Liver (tissue), 3 donors: ENCODE results near the gene PPP1R16B.

Experiments used
- FOXA1 ChIP-seq: IDR thresholded peaks from 2 replicates; pipeline ENCODE4 v1.6.1; 2016; ENCODE audit warnings: antibody characterized with exemption
- JUND ChIP-seq, 2 donors: IDR thresholded peaks; 2 replicates each; pipeline ENCODE4 v1.6.1; 2016; ENCODE audit warnings: antibody characterized with exemption in 2 of 2
- MAX ChIP-seq: IDR thresholded peaks from 2 replicates; pipeline ENCODE4 v1.6.1; 2016; ENCODE audit warnings: antibody characterized with exemption
- RAD21 ChIP-seq, 2 donors: IDR thresholded peaks; 2 replicates each; pipeline ENCODE4 v1.6.1; 2016; ENCODE audit warnings: antibody characterized with exemption in 2 of 2, mild to moderate bottlenecking in 2 of 2
- TAF1 ChIP-seq: conservative IDR thresholded peaks from 2 replicates; pipeline ENCODE4 v1.6.1; 2016; ENCODE audit warnings: antibody characterized with exemption, mild to moderate bottlenecking
- TF ChIP-seq, protein P1 (sequence below): fragments of 150-350 bp; IDR thresholded peaks from 2 replicates; pipeline ENCODE4 v1.5.1; 2017; ENCODE audit warnings: improper control_type of control experiment, low read depth, low read length; ENCODE audit not compliant: missing input control
- TF ChIP-seq, protein P2 (sequence below): IDR thresholded peaks from 2 replicates; pipeline ENCODE4 v1.6.1; 2016; ENCODE audit warnings: antibody characterized with exemption, mild to moderate bottlenecking
- donor health status: healthy.
- donor health status: healthy.

DNA sequence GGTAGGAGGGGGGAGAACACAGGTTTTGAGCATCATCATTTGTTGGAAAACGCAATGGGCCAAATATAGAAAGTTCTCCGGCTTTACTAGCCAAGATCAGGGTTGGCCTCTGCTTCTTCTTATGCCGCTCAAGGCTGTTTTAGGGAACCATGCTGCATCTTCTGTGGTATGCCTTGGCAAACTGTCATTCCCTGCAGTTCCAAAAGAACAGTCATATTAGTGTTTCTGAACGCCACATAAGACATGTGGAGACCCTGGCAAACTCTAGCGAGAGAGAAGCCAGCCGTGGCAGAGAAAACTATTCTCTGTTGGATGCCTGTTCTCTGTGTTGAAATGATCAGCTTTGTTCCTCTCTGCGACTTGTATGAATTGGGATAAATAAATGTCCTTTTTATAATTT, 46.4 kb upstream of the PPP1R16B start:
- TF ChIP-seq, protein P1, sequence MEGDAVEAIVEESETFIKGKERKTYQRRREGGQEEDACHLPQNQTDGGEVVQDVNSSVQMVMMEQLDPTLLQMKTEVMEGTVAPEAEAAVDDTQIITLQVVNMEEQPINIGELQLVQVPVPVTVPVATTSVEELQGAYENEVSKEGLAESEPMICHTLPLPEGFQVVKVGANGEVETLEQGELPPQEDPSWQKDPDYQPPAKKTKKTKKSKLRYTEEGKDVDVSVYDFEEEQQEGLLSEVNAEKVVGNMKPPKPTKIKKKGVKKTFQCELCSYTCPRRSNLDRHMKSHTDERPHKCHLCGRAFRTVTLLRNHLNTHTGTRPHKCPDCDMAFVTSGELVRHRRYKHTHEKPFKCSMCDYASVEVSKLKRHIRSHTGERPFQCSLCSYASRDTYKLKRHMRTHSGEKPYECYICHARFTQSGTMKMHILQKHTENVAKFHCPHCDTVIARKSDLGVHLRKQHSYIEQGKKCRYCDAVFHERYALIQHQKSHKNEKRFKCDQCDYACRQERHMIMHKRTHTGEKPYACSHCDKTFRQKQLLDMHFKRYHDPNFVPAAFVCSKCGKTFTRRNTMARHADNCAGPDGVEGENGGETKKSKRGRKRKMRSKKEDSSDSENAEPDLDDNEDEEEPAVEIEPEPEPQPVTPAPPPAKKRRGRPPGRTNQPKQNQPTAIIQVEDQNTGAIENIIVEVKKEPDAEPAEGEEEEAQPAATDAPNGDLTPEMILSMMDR, result no peak
- TF ChIP-seq FOXA1, result no peak
- no peak for TF ChIP-seq RAD21 (IDR thresholded peaks at IDR 0.05)
- no peak for TF ChIP-seq MAX
- TF ChIP-seq JUND (IDR thresholded peaks at IDR 0.05), result no peak
- no peak for TF ChIP-seq TAF1
- TF ChIP-seq, protein P2, sequence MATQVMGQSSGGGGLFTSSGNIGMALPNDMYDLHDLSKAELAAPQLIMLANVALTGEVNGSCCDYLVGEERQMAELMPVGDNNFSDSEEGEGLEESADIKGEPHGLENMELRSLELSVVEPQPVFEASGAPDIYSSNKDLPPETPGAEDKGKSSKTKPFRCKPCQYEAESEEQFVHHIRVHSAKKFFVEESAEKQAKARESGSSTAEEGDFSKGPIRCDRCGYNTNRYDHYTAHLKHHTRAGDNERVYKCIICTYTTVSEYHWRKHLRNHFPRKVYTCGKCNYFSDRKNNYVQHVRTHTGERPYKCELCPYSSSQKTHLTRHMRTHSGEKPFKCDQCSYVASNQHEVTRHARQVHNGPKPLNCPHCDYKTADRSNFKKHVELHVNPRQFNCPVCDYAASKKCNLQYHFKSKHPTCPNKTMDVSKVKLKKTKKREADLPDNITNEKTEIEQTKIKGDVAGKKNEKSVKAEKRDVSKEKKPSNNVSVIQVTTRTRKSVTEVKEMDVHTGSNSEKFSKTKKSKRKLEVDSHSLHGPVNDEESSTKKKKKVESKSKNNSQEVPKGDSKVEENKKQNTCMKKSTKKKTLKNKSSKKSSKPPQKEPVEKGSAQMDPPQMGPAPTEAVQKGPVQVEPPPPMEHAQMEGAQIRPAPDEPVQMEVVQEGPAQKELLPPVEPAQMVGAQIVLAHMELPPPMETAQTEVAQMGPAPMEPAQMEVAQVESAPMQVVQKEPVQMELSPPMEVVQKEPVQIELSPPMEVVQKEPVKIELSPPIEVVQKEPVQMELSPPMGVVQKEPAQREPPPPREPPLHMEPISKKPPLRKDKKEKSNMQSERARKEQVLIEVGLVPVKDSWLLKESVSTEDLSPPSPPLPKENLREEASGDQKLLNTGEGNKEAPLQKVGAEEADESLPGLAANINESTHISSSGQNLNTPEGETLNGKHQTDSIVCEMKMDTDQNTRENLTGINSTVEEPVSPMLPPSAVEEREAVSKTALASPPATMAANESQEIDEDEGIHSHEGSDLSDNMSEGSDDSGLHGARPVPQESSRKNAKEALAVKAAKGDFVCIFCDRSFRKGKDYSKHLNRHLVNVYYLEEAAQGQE, result no peak
